Keratinocyte (primary cell): ENCODE data around the gene HSPG2.

Experiments used
- CTCF ChIP-seq, 3 experiments: IDR thresholded peaks in 1 of 3; conservative IDR thresholded peaks in 1 of 3; optimal IDR thresholded peaks in 1 of 3; 2 replicates in 2 of 3; 3 replicates in 1 of 3; pipeline versions ENCODE3 to v1.5.1; 2011; ENCODE audit warnings: low read length in 3 of 3, mild to moderate bottlenecking in 3 of 3, moderate library complexity in 2 of 3, control low read depth in 1 of 3, inconsistent platforms in 1 of 3; ENCODE audit not compliant: insufficient read depth in 2 of 3; ENCODE audit errors: extremely low read depth in 1 of 3
- EZH2 ChIP-seq: IDR thresholded peaks from one replicate; pipeline ENCODE4 v1.6.1; 2012; ENCODE audit warnings: inconsistent platforms, mild to moderate bottlenecking, low read length, moderate library complexity

- no peak for TF ChIP-seq CTCF (optimal IDR thresholded peaks at IDR 0.05 in 1 of 3, IDR thresholded peaks at IDR 0.05 in 1 of 3, conservative IDR thresholded peaks at IDR 0.05 in 1 of 3; ENCODE audit: extremely low read depth in 1 of 3, insufficient read depth in 2 of 3, low read length in 3 of 3)
- no peak for TF ChIP-seq EZH2
Measured at GRCh38 chr1:21847223-21848205, 89.6 kb downstream of the HSPG2 start.
